GM19238 (cell line): Measurements from ENCODE around the gene RNU6-1.

Experiments
- DNase-seq: peaks from one replicate; pipeline ENCODE4 v3.0.0; 2011; ENCODE audit warnings: low spot score; ENCODE audit not compliant: insufficient read length

The RNU6-1 gene

GRCh38 chr15:67801926-67802914, 37.6 kb downstream of the RNU6-1 start:
- no peak for DNase-seq

GRCh38 chr15:67801142-67801541, 38.7 kb downstream of the RNU6-1 start:
- no peak for DNase-seq

- no peak for DNase-seq
These were observed 40.0 kb downstream of the RNU6-1 start for GRCh38 chr15:67799801-67800205.

DNA sequence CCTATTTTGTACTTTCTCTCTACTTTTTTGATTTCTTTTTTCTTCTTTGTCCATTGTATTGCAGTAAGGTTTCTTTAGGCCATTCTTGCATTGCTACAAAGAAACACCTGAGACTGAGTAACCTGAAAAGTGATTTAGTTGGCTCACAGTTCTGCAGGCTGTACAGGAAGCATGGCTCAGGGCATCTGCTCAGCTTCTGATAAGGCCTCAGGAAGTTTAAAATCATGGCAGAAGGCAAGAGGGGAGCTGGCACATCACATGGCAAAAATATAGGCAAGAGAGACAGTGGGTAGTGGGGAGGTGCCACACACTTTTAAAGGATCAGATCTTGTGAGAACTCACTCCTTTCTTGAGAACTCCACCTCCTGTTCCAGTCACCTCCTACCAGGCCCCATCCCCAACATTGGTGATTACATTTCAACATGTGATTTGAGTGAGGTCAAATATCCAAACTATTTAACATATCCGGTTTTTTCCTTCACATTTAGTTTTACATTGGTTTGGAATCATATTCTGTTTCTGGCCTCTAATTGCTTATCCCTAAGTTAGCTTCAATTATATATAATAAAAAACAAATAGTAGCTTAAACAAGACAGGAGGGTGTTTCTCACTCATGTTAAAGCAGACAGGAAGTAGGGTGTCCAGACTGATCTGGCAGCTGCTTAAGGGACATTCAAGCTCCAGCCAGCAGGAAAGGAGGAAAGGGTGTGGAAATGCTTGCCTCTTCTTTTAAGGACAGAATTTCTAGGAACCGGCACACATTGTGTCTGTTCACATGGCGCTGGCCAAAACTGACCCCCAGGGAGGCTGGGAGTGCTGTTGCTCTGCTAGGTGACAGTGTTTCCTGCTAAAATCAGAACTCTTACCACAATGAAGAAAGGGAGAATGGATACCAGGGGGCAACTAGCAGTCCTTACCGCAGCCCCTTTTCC, 43.4 kb downstream of the RNU6-1 start:
- no peak for DNase-seq

GRCh38 chr15:67794832-67795574, 44.8 kb downstream of the RNU6-1 start:
- DNase-seq = no peak

GRCh38 chr15:67792250-67792942, 47.4 kb downstream of the RNU6-1 start:
- DNase-seq = no peak

DNA sequence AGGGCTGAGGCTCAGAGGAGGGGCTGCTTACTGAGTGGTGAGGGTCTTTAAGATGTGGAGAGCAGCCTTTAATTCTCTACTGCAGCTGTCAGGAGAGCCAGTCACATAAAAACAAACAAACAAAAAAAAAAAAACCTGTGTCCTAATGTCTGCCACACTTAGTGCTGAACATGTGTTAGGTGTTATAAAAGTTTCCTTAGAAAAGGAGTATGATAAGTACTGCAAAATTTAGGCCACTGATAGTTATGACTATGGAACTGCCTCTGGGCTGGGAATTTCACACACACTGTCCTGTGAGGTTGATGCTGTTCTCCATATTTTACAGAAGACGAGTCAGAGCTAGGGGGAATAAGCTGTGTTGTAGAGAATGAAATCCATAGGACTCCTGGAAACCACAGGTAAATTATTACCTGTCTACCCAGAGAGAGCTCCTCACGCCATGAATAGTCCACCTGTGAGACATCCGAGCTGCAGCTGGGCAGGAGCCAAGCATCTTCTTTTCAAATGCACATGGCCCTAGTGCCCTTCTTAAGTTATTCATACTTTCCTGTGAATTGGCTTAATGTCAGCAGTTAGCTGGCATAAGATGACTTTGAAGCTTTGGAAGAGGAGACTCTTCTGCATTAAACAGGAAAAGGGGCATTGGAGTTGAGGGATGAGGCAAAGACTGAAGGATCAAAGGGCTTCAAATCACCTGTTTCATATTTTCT, 49.1 kb downstream of the RNU6-1 start:
- no peak for DNase-seq
